Measurements from ENCODE around the gene RSPH6A.

GRCh38 chr19:45817010-45817724, 2.1 kb upstream of the RSPH6A start:
- TF ChIP-seq CTCF (IDR thresholded peaks at IDR 0.05; ENCODE audit: poor library complexity) = peak; percentile 98
- TF ChIP-seq EZH2 (IDR thresholded peaks at IDR 0.05; ENCODE audit: borderline replicate concordance) = no peak
- TF ChIP-seq EZH2phosphoT487 (IDR thresholded peaks at IDR 0.05; ENCODE audit: low read depth, severe bottlenecking, unreplicated experiment) = no peak

Measured in hepatocyte (in vitro differentiated cells).